Esophagus squamous epithelium (tissue), 5 donors: ENCODE measurements around the gene ASIC1. TPM values are rescaled to one million over a fixed set of nuclear protein-coding genes. Genes with fewer than 3 reads are reported as not detected.

Experiments used
- DNase-seq: peaks from one replicate; lab custom pipeline; 2025; lab: John Stamatoyannopoulos, UW
- H3K27ac ChIP-seq, 4 donors: fragments of 200-600 bp; sonication (generic); one replicate each; pipeline ENCODE4 v1.5.1; 2016 to 2019; ENCODE audit warnings: mild to moderate bottlenecking in 1 of 4
- H3K27me3 ChIP-seq, 4 donors: fragments of 200-600 bp; sonication (generic); 1 replicate in 3 of 4; 2 replicates in 1 of 4; pipeline versions ENCODE4 v1.5.1 to v1.6.0; 2017 to 2021; ENCODE audit warnings: antibody characterized with exemption in 1 of 4
- H3K36me3 ChIP-seq, 3 donors: fragments of 200-600 bp; sonication (generic); one replicate each; pipeline ENCODE4 v1.5.1; 2016 to 2019
- H3K4me1 ChIP-seq, 3 donors: fragments of 200-600 bp; sonication (generic); one replicate each; pipeline ENCODE4 v1.5.1; 2017 to 2019
- H3K4me3 ChIP-seq, 4 donors: fragments of 200-600 bp; sonication (generic); 1 replicate in 3 of 4; 2 replicates in 1 of 4; pipeline ENCODE4 v1.5.1; 2016 to 2019; ENCODE audit warnings: mild to moderate bottlenecking in 2 of 4, moderate library complexity in 1 of 4
- H3K9me3 ChIP-seq, 3 donors: fragments of 200-600 bp; sonication (generic); one replicate each; pipeline ENCODE4 v1.5.1; 2016 to 2019
- CTCF ChIP-seq, 6 experiments: fragments of 450-650 bp in 4 of 6; fragments of 200-600 bp in 2 of 6; sonication (generic) in 2 of 6; IDR thresholded peaks; one replicate each; pipeline ENCODE4 v1.5.1; 2016 to 2019; ENCODE audit warnings: antibody characterized with exemption in 6 of 6, mild to moderate bottlenecking in 4 of 6, moderate library complexity in 4 of 6
- POLR2A ChIP-seq, 4 donors: fragments of 450-650 bp; IDR thresholded peaks; one replicate each; pipeline ENCODE4 v1.6.1; 2017; ENCODE audit warnings: antibody characterized with exemption in 4 of 4, mild to moderate bottlenecking in 4 of 4, moderate library complexity in 3 of 4
- WGBS, 2 donors: methylation state at CpG; one replicate each; pipeline ENCODE4 v1.1.5; 2018; 5-methylcytosine and 5-hydroxymethylcytosine counted together
- intact Hi-C: fragments of 100-400 bp; cut with DNase I; formaldehyde crosslinking; loops from one replicate; pipeline ENCODE4 v1.15.0; 2022
- total RNA-seq, 4 donors: library from RNA; depleted of rRNA; stranded (reverse); fragments of >200 nt; gene quantifications; one replicate each; pipeline ENCODE4 v1.1.0, GENCODE V29; 2016
- donor health status: DM: yes; HTN: yes; CAD: no.

The ASIC1 gene
- total RNA-seq, 4 donors from 2014 or later: 1.5 to 5.7 (median 2.6) TPM

GRCh38 chr12:50105913-50106450 lies 48.6 kb downstream of the ASIC1 start:
- H3K36me3 ChIP-seq: peaks cover 0 to 9% (median 0%) of the 10 kb centered on the region in 3 donors
- TF ChIP-seq CTCF (IDR thresholded peaks at IDR 0.05) (no peak), POLR2A (IDR thresholded peaks at IDR 0.05) (no peak)
- peaks cover 27 to 44% (median 28%) of the 10 kb centered on the region in 3 donors for H3K4me1 ChIP-seq
- H3K4me3 ChIP-seq: no peak overlapping the region
- no peak for DNase-seq
- no peaks in the 10 kb centered on the region for H3K27me3 ChIP-seq
- H3K27ac ChIP-seq: no peak overlapping the region
- intact Hi-C loops: no loop called here
- 90 to 95% methylated on average over 9 to 11 of the region's 12 CpGs for WGBS, 2 donors
- no peaks in the 10 kb centered on the region for H3K9me3 ChIP-seq

GRCh38 chr12:50106907-50107306 lies 49.5 kb downstream of the ASIC1 start:
- no peaks in the 10 kb centered on the region for H3K9me3 ChIP-seq
- DNase-seq: no peak
- no peaks in the 10 kb centered on the region for H3K27me3 ChIP-seq
- no peak for TF ChIP-seq POLR2A (IDR thresholded peaks at IDR 0.05)
- TF ChIP-seq CTCF (IDR thresholded peaks at IDR 0.05): no peak
- H3K4me1 ChIP-seq: peaks cover 33 to 50% (median 33%) of the 10 kb centered on the region in 3 donors
- no peak overlapping the region for H3K4me3 ChIP-seq
- intact Hi-C loops: no loop called here
- peaks cover 0 to 3% (median 0%) of the 10 kb centered on the region in 3 donors for H3K36me3 ChIP-seq
- no peak overlapping the region for H3K27ac ChIP-seq
- WGBS, 2 donors: 60% methylated on average over 3 of the region's 3 CpGs; no CpG with 5 or more reads in 1 of the 2 donors

- Histone ChIP-seq H3K9me3 (no peaks in the 10 kb centered on the region), H3K4me3 (no peak overlapping the region), H3K36me3 (no peaks in the 10 kb centered on the region), H3K4me1 (peaks cover 33 to 50% (median 33%) of the 10 kb centered on the region in 3 donors), H3K27me3 (no peaks in the 10 kb centered on the region), H3K27ac (no peak overlapping the region)
- intact Hi-C loops: no loop called here
- DNase-seq: no peak
- TF ChIP-seq CTCF (IDR thresholded peaks at IDR 0.05): no peak
- TF ChIP-seq POLR2A (IDR thresholded peaks at IDR 0.05): no peak
- WGBS, 2 donors: 94 to 95% methylated on average over 13 to 16 of the region's 17 CpGs
Measured at GRCh38 chr12:50107416-50108268, 50.2 kb downstream of the ASIC1 start.

GRCh38 chr12:50109319-50109718 lies 51.9 kb downstream of the ASIC1 start:
- TF ChIP-seq CTCF (IDR thresholded peaks at IDR 0.05): no peak
- no peak for TF ChIP-seq POLR2A (IDR thresholded peaks at IDR 0.05)
- Histone ChIP-seq H3K27ac (peak overlapping the region; percentile 76 to 95 (median 85)), H3K36me3 (no peaks in the 10 kb centered on the region), H3K4me1 (peaks cover 28 to 55% (median 39%) of the 10 kb centered on the region in 3 donors), H3K4me3 (no peak overlapping the region), H3K27me3 (no peaks in the 10 kb centered on the region), H3K9me3 (no peaks in the 10 kb centered on the region)
- no peak for DNase-seq
- WGBS, 2 donors: 83 to 100% methylated on average over 2 of the region's 3 CpGs
- intact Hi-C loops: no loop called here
